Stimulated activated CD4-positive, alpha-beta T cell treated with anti-CD3 and anti-CD28 coated beads, Interleukin-15, amount 100 ng/mL, for 48 hours (primary cell): Measurements from ENCODE around the gene PLCH2.

Experiments
- DNase-seq, 2 donors: peaks; one replicate each; pipeline ENCODE4 v3.0.0-alpha.2; 2020; ENCODE audit warnings: low read depth in 2 of 2

Gene PLCH2

GRCh38 chr1:2479618-2480017 is 3.5 kb downstream of the PLCH2 start:
- no peak for DNase-seq

- DNase-seq, result no peak
These were observed 4.3 kb downstream of the PLCH2 start for GRCh38 chr1:2480236-2480985.

GRCh38 chr1:2480986-2481364 is 4.9 kb downstream of the PLCH2 start:
- DNase-seq, result no peak

GRCh38 chr1:2481885-2482284 is 5.8 kb downstream of the PLCH2 start:
- DNase-seq, result no peak

- no peak for DNase-seq
These were observed 6.5 kb downstream of the PLCH2 start for GRCh38 chr1:2482588-2482987.

- no peak for DNase-seq
These were observed 6.9 kb downstream of the PLCH2 start for GRCh38 chr1:2483026-2483425.

GRCh38 chr1:2483970-2484369 is 7.9 kb downstream of the PLCH2 start:
- no peak for DNase-seq

GRCh38 chr1:2486041-2486440 is 10.0 kb downstream of the PLCH2 start:
- no peak for DNase-seq

GRCh38 chr1:2486558-2486957 is 10.5 kb downstream of the PLCH2 start:
- no peak for DNase-seq

GRCh38 chr1:2488688-2489087 is 12.6 kb downstream of the PLCH2 start:
- DNase-seq, result no peak

- no peak for DNase-seq
These were observed 13.5 kb downstream of the PLCH2 start for GRCh38 chr1:2489615-2490014.

GRCh38 chr1:2492091-2492490 is 16.0 kb downstream of the PLCH2 start:
- DNase-seq, result no peak

GRCh38 chr1:2493218-2493617 is 17.1 kb downstream of the PLCH2 start:
- DNase-seq, result no peak

- DNase-seq, result no peak
These were observed 17.7 kb downstream of the PLCH2 start for GRCh38 chr1:2493691-2494322.

- DNase-seq, result no peak
These were observed 18.2 kb downstream of the PLCH2 start for GRCh38 chr1:2494323-2494693.

GRCh38 chr1:2495026-2495425 is 18.9 kb downstream of the PLCH2 start:
- no peak for DNase-seq

- DNase-seq, result no peak
These were observed 19.5 kb downstream of the PLCH2 start for GRCh38 chr1:2495546-2495945.

GRCh38 chr1:2496087-2496622 is 20.1 kb downstream of the PLCH2 start:
- DNase-seq, result no peak

- DNase-seq, result no peak
These were observed 20.7 kb downstream of the PLCH2 start for GRCh38 chr1:2496746-2497145.

GRCh38 chr1:2497891-2498290 is 21.8 kb downstream of the PLCH2 start:
- DNase-seq, result no peak

- DNase-seq, result no peak
These were observed 22.6 kb downstream of the PLCH2 start for GRCh38 chr1:2498648-2499047.

GRCh38 chr1:2499260-2499659 is 23.2 kb downstream of the PLCH2 start:
- no peak for DNase-seq

GRCh38 chr1:2499986-2500596 is 24.0 kb downstream of the PLCH2 start:
- no peak for DNase-seq
